NCI-H526 (cell line): ENCODE data around the gene PCNX3.

Experiments used
- DNase-seq, 2 experiments: peaks; one replicate each; lab custom pipeline; 2025; lab: John Stamatoyannopoulos, UW

PCNX3 gene

GRCh38 chr11:65580031-65580692, 35.4 kb upstream of the PCNX3 start:
- DNase-seq = no peak

DNA sequence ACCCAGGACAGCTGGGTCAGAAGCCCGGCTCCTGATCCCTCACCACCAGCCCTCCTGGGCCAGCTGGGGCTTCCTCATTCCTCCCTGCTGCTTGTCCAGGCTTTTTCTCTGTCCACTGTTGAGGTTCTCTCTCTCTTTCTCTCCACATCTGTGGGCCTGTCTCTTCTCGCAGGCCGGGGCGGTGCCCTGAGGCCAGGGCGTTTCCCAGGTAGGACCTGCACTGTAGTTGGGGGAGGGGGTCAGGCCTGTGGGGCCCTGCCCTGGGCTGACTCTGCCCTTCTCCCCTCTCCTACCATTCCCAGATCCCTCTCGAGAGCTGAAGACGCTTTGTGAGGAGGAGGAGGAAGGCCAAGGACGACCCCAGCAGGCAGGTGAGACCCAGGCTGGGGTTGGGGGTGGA, 34.8 kb upstream of the PCNX3 start:
- DNase-seq = no peak

DNA sequence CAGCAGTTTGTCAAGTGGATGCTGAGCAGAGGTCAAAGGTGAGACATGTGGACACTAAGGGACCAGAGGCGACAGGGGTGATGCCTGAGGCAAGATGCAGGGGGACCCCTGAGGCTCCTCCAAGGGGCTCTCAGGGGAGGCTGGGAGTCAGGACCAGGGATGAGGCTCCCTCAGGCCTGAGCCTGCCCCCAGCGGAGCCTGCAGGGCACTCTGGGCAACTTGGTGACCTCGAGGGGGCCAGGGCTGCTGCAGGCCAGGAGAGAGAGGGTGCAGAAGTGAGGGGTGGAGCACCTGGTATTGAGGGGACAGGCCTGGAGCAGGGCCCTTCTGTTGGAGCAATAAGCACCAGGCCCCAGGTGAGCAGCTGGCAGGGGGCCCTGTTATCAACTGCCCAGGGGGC, 33.6 kb upstream of the PCNX3 start:
- DNase-seq = no peak

DNA sequence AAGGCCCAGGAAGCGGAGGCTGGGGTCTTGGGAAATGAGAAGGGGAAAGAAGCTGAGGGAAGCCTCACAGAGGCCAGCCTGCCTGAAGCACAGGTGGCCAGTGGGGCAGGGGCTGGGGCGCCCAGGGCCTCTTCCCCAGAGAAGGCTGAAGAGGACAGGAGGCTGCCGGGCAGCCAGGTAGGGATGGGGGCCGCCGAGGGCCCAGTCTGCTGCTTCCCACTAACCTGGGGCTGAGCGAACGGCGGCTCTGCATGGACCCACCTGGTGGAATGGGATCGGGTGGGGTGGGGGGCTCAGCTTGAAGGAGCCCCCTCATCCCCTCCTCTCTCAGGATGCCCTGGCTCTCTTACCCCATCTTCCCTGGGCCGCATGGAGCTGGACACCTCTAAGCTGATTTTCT, 32.0 kb upstream of the PCNX3 start:
- DNase-seq = no peak

DNA sequence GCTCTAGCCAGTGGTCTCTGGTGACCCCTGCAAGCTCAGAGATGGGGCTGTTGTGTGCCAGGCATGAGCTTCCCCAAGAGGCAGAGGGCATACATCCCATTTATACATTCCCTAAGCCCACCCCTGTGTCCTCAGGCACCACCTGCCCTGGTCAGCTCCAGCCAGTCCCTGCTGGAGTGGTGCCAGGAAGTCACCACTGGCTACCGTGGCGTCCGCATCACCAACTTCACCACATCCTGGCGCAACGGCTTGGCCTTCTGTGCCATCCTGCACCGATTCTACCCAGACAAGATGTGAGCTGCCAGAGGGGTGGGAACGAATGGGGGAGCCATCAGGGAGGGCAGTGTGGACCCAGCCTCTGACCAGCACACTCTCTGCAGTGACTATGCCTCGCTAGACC, 31.5 kb upstream of the PCNX3 start:
- no peak for DNase-seq

DNA sequence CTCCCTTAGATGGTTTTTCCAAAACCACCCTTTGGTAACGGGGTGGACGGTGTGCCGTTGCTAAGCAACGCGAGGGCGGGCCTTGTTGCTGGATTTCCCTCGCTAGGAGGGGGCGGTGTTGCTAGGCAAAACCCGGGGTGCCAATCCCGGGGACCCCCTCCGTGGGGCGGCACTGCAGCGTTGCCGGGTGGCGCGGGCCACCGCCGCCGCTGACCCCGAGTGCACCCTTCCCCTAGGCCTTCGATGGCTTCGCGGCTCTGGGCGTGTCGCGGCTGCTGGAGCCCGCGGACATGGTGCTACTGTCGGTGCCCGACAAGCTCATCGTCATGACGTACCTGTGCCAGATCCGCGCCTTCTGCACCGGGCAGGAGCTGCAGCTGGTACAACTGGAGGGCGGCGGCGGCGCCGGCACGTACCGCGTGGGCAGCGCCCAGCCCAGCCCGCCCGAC, 30.8 kb upstream of the PCNX3 start:
- no peak for DNase-seq

DNA sequence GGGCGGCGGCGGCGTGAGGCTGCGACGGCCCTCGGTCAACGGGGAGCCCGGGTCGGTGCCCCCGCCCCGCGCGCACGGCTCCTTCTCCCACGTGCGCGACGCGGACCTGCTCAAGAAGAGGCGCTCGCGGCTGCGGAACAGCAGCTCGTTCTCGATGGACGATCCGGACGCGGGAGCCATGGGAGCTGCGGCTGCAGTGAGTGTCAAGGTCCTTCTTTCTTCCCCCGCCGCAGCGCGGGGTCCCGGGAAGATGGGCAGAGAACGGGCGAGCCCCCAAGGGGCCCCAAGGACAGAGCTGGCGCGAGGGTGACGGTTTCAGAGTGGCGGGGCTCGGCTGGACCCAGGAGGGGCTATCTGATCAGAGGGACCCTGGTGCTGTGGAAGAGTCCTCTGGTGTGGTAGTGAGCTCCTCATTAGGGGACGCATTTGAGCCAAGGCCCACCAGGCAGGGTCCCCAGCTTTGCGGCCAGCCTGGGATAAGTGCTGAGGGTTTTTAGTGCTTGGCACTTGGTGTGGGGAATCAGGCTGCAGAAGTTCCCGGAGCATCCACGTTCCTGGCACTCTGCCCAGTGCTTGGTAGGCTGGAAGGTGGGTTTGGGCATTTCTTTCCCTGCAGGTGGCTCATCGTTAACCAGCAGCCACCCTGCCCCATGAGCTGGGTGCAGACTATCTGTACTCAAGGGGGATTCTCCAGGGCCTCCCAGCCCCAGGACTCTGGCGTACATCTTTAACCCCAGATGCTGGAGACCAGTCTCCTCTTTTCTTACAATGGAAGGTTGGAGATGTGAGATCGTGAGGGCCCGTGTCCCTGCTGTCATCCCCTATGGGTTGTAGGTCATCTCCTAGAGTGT, 30.0 kb upstream of the PCNX3 start:
- DNase-seq = no peak

GRCh38 chr11:65586247-65586630, 29.3 kb upstream of the PCNX3 start:
- no peak for DNase-seq

GRCh38 chr11:65586676-65587075, 28.9 kb upstream of the PCNX3 start:
- DNase-seq = no peak

DNA sequence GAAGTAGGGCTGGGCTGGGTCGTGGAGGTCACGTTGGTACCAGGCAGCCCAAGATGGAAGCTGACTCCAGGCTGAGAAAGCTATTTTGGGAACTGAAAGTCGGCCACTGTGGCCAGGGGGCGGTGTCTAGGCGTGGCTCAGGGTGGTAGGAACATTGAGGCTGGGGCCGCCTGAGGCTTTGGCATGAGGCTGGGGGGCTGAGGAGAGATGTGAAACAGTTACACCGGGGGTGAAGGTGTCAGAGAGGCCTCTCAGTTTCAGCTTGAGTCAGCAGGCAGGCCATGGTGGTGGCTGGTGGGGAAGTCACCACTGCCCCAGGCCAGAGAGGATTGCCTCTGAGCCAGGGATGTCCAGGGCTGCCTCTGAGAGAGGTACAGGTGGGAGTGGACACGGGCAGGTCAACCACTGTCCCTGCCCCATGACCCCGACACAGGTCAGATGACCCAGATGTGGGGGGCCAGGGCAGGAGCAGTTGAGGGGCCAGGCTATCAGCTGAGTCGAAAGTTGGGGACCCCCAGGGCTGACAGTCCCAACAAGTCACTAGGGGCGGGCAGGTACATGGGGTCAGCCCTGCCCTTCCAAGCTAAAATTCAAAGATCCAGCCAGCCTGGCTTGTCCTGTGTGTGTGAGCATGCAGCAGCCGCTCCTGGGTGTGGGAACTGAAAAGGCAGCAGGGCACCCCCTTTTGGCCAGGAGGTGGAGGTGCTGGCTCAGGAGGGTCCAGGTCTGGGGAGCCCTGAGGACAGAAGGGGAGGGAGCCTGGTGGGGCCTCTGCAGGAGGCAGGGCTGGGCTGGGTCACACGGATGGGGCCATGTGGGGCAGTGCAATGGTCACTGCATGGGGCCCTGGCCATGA, 27.1 kb upstream of the PCNX3 start:
- peak; percentile 38 to 84 for DNase-seq

DNA sequence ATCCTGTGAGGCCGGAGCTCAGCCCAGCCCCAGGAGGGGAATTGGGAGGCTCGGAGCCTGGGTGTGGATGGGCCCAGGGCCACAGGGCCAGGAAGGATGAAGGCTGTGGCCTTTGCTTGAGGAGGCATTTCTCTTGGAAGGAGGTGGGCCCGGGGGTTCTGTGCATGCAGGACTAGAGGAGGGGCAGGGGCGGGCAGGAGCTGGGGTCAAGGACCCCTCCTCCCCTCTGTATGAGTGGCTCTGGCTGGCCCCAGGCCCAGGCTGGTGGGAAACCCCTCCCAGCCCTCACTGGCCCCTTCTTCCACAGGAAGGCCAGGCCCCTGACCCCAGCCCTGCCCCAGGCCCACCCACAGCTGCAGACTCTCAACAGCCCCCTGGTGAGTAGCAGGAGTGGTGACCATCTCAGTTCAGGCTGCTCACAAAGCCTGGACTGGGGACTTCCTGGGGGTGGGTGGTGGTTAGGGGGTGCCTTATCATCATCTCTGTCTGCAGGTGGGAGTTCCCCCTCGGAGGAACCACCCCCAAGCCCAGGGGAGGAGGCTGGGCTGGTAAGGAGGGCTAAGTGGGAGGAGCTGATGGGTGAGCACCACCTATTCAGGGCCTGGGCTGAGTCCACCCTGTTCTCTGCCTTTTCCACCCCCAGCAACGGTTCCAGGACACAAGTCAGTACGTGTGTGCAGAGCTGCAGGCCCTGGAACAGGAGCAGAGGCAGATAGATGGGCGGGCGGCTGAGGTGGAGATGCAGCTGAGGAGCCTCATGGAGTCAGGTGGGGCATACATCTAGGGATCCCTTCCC, 25.9 kb upstream of the PCNX3 start:
- no peak for DNase-seq

DNA sequence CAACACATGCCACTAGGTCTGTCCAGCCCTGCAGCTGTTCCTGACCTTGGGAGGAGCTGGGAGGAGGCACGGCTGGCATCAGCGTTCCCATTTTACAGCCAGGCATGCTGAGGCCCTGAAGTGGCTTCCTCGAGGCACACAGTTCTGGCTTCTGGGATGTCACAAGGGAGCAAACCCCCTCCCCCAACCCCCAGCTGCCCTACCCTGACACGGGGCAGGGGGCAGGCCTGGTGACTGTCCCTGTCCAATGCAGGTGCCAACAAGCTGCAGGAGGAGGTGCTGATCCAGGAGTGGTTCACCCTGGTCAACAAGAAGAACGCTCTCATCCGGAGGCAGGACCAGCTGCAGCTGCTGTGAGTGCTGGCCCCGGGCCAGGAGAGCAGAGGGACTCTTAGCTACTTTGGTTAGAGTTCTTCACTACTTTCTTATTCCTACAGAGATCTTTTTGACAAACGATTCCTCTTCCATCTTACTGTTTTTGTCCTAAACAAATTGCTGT, 25.3 kb upstream of the PCNX3 start:
- no peak for DNase-seq

- DNase-seq = peak in 1 of 2 experiments; percentile 79
Observed at GRCh38 chr11:65591939-65592857, 23.4 kb upstream of the PCNX3 start.

GRCh38 chr11:65592858-65593517, 22.6 kb upstream of the PCNX3 start:
- peak; percentile 41 to 72 for DNase-seq

- DNase-seq = peak in 1 of 2 experiments; percentile 77
Observed at GRCh38 chr11:65593518-65594414, 21.8 kb upstream of the PCNX3 start.

- no peak for DNase-seq
Observed at GRCh38 chr11:65595131-65595530, 20.4 kb upstream of the PCNX3 start.

DNA sequence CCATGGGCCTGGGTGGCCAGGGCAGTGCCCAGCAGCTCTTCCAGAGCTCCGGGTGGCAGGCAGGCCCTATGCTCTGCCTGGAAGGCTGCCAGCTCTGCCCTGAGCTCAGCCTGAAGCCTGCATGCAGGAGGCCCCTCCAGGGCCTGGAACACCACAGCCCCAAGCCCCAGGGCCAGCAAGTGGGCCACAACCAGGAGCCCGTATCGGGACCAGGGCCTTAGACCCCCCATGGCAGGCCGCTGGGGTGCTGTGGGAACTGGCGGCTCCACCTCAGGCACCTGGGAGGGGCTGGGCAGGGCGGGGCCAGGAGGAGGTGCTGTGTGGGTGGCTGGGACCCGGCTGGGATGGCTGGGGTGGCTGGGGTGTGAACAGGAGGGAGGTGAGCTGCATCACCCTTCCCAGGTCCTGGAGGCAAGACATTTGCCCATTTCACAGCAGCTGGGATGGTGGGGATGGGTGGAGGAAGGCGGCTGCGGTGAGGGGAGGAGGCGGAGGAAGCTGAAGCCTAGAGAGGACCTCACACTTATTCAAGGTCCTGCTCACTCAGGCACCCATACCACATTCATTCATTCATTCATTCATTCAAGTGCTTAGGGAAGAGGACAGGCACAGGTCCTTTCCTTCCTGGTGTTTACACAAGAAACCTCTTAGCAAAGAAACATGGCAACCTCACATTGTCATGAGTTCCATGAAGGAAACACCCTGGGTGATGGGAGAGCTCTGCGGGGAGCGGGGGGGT, 19.9 kb upstream of the PCNX3 start, which contains the start of gene KCNK7:
TSS of gene KCNK7 (minus strand) at position 258 of the 739 bp plus-strand sequence. CDS start at position 230, 28 bp downstream.
- DNase-seq = no peak

GRCh38 chr11:65596520-65596919, 19.1 kb upstream of the PCNX3 start:
- DNase-seq = no peak
